Choroid plexus epithelial cell (primary cell): Measurements from ENCODE around the gene VASN.

ENCODE experiments used
- DNase-seq: peaks from one replicate; pipeline ENCODE4 v3.0.0-alpha.2; 2010; ENCODE audit warnings: low read depth
- H3K4me3 ChIP-seq: 2 replicates; pipeline ENCODE4 v1.5.1; 2011; ENCODE audit warnings: low read depth, mild to moderate bottlenecking, control low read depth, low read length, moderate library complexity
- CTCF ChIP-seq: conservative IDR thresholded peaks from 2 replicates; pipeline ENCODE4 v1.5.1; 2011; ENCODE audit warnings: low read depth, mild to moderate bottlenecking, control low read depth, inconsistent platforms, low read length, moderate library complexity

The VASN gene

GRCh38 chr16:4375717-4376116 is 4.1 kb downstream of the VASN start:
- no peak for TF ChIP-seq CTCF
- DNase-seq: no peak
- H3K4me3 ChIP-seq: no peak overlapping the region

GRCh38 chr16:4376126-4376892 is 4.7 kb downstream of the VASN start:
- peak overlapping the region; percentile 11 for H3K4me3 ChIP-seq
- peak; percentile 71 for DNase-seq
- no peak for TF ChIP-seq CTCF

- no peak overlapping the region for H3K4me3 ChIP-seq
- no peak for DNase-seq
- no peak for TF ChIP-seq CTCF
These were observed 5.4 kb downstream of the VASN start for GRCh38 chr16:4376893-4377572.

GRCh38 chr16:4377573-4378154 is 6.0 kb downstream of the VASN start:
- DNase-seq: no peak
- TF ChIP-seq CTCF: peak; percentile 33
- no peak overlapping the region for H3K4me3 ChIP-seq

- no peak for TF ChIP-seq CTCF
- DNase-seq: no peak
- H3K4me3 ChIP-seq: no peak overlapping the region
These were observed 6.6 kb downstream of the VASN start for GRCh38 chr16:4378161-4378666.

GRCh38 chr16:4378999-4379690 is 7.5 kb downstream of the VASN start:
- TF ChIP-seq CTCF: no peak
- no peak overlapping the region for H3K4me3 ChIP-seq
- no peak for DNase-seq
